Hepatocyte (in vitro differentiated cells): ENCODE data around the gene NOL11.

Experiments
- EZH2 ChIP-seq: fragments of 200-600 bp; sonication (generic); IDR thresholded peaks from 2 replicates; pipeline ENCODE4 v1.6.1; 2016; ENCODE audit warnings: antibody characterized with exemption, mild to moderate bottlenecking, borderline replicate concordance
- TF ChIP-seq, protein P1 (sequence below): fragments of 200-600 bp; sonication (generic); IDR thresholded peaks from 2 replicates; pipeline ENCODE4 v1.5.1; 2016; ENCODE audit warnings: antibody characterized with exemption, mild to moderate bottlenecking; ENCODE audit not compliant: poor library complexity

DNA sequence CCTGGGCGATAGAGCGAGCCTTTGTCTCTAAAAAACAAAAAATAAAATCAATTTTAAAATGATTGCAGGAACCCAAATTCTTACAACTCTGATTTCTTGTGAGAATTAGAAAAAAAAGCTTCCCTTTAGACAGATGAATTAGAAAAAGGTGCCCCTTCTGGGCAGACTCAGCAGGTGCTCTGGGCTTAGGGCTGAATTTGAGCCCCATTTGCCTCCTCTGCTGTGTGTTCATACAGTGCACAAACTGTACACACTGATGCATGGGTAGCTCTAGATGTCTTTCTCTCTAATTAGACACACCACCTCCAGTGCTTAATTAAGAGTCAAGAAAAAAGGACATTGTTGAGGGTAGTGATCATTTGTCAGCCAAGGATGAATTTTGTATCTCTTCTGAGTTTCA lies 38.5 kb upstream of the NOL11 start:
- no peak for TF ChIP-seq EZH2
- TF ChIP-seq, protein P1, sequence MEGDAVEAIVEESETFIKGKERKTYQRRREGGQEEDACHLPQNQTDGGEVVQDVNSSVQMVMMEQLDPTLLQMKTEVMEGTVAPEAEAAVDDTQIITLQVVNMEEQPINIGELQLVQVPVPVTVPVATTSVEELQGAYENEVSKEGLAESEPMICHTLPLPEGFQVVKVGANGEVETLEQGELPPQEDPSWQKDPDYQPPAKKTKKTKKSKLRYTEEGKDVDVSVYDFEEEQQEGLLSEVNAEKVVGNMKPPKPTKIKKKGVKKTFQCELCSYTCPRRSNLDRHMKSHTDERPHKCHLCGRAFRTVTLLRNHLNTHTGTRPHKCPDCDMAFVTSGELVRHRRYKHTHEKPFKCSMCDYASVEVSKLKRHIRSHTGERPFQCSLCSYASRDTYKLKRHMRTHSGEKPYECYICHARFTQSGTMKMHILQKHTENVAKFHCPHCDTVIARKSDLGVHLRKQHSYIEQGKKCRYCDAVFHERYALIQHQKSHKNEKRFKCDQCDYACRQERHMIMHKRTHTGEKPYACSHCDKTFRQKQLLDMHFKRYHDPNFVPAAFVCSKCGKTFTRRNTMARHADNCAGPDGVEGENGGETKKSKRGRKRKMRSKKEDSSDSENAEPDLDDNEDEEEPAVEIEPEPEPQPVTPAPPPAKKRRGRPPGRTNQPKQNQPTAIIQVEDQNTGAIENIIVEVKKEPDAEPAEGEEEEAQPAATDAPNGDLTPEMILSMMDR, result no peak
